HG02970 (cell line): ENCODE results near the gene ASAP2.

Experiments
- ATAC-seq: cut with Tn5 transposase; IDR thresholded peaks from one replicate; pipeline ENCODE4 v1.9.1; 2021; ENCODE audit warnings: mild to moderate bottlenecking, moderate library complexity, moderate number of reproducible peaks; ENCODE audit not compliant: unreplicated experiment, low FRiP score

Gene ASAP2

DNA sequence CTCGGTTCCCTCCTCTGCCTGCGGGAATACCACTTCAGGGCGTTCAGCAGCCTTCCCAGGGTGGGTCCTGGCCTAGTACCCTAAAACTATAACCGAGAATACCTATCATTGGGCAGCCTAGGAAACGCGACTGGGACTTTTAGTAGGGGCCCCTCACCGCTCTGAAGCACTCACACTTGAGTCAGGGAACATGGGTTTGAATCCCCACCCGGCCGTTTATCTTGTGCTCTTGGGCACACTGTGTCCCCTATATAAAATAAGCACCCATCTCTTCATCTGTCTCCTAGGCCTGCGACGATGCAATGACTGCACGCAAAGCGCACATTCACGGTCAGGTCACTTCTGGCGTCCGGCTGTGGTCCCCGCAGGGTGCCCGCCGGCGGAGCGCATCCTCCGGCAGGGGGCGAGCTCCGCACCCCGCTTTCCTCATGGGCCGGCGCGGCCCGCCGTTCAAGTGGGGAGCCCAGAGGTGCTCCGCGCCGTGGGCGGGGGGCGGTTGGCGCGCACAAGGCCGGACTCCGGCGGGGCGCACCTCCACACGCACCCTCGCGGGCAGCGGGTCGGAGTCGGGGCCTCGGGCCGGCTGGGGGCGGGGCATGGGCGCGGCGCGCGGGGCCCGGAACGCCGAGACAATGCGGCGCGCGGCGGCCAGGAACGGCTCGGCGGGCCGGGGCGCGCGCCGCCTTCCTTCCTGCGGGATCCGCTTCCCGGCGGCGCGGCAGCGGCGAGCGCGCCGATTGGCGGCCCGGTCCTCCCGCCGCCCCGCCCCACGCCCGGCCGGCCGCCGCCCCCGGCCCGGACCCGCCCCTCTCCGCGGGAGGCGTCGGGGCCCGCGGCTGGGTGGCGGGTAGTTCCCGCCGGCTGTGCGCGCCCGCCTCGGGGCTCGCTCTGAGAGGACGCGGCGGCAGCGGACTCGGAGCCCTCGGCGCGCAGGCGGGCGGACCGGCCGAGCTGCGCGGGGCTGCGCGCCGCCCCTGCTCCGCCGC, at the start of gene ASAP2:
ASAP2 (plus strand) TSS at position 850 of the 986 bp plus-strand sequence. CDS start 293 bp downstream, outside the sequence.
- ATAC-seq: peak; percentile 58

DNA sequence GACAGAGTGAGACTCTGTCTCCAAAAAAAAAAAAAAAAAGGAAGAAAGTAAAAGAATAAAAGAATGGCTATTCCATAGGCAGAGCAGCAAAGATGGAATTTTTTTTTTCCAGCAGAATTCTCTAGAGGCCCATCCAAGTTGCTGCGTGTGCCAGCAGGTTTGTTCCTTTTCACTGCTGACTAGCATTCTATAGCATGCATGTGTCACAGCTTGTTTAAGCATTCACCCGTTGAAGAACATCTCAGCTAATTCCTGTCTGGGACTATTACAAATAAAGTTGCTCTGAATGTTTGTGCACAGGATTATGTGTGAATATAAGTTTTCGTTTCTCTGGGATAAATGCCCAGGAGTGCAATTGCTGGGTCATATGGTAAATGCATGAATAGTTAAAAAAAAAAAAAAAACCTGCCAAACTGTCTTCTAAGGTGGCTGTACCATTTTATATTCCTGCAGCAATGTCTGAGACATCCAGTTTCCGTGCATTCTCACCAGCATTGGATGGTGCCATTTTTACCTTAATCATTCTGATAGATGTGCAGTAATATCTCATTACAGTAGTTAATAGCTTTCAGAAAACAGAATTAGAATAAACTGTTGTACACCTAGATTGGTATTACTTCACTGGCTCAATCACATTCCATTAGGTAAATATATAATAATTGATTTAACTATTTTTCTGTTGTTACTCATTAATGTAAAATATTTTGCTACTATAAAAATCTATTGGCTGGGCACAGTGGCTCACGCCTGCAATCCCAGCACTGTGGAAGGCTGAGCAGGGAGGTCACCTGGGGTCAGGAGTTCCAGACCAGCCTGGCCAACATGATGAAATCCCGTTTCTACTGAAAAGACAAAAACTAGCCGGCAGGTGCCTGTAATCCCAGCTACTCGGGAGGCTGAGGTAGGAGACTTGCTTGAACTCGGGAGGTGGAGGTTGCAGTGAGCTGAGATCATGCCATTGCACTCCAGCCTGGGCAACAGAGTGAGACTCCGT, 47.5 kb upstream of the ASAP2 start:
- no peak for ATAC-seq

DNA sequence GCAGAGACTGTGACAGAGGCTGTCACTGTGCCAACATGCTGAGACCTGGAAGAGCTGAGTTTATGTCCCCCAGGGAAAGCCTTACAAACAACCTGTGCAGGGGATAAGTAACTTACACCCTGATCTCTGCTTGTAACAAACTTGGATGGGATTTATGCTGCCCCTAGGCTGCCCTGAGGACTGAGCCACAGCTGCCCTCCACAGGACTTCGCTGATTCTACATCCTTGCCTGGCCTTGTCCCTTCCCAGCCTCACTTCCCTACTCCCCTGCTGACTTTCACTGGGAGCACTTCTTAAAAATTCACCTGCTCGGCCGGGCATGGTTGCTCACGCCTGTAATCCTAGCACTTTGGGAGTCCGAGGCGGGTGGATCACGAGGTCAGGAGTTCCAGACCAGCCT, 45.9 kb upstream of the ASAP2 start:
- no peak for ATAC-seq

DNA sequence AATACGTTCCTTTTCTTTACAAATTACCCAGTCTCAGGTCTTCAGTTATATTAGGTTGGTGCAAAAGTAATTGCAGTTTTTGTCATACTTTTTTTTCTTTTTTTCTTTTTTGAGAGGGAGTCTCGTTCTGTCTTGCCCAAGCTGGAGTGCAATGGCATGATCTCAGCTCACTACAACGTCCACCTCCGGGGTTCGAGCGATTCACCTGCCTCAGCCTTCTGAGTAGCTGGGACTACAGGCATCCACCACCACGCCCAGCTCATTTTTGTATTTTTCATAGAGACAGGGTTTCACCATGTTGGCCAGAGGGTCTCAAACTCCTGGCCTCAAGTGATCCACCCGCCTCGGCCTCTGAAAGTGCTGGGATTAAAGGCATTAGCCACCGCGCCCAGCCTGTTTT, 43.8 kb upstream of the ASAP2 start:
- ATAC-seq: no peak

DNA sequence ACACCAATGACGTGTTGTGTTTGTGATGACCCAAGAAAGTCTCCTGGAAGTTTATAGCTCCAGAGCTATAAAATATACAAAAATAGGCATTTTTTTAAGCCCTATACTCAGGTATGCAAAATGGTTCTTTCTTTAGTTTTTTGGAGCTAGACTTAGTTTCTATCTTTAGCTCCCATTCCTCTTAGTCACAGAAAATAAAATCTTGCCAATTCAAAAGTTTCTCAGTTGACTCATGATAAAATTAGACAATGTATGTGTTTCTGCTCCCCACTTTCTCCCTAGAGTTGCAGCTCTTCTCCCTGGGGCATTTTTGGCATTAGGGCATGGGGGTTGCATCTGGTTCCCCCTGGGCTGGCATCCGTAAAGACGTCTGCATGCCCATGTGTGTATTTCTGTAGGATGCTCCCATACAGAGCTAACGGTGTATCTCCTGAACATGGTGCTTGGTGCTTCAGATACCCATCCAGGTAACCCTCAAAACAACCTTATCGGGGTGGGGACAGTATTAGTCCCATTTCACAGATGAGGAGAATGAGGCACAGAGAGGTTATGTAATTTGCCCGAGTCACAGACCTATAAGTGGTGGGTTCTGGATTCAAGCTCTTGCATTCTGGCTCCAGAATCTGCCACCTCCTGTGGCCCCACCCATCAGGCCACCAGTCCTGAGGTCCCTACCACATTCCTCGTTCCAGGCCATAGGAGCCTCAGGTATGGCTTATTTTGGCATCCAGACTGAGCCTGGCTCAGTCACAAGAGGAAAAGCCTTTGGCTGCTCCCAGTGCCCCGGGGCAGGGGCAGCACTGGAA, 43.1 kb upstream of the ASAP2 start:
- no peak for ATAC-seq

DNA sequence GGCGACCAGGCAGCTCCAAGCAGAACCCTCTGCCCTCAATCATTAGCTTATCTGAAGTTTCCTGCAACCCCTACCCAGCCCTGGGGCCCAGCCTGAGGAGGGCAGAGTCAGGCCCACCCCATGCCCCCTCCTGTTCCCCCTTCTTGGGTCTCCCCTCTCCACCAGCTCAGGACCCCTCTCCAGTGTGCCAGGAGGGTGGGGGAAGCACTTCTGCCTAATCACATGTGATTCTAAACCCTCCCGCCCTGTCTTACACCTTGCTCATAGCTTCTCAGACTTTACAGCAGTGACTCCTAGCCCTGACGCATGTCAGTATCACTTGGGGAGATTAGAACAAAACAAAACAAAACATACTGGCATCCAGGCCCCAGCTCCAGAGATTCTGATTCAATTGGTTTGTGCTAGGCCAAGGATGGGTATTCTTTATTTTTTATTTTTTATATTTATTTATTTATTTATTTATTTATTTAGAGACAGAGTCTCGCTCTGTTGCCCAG, 42.5 kb upstream of the ASAP2 start:
- no peak for ATAC-seq

DNA sequence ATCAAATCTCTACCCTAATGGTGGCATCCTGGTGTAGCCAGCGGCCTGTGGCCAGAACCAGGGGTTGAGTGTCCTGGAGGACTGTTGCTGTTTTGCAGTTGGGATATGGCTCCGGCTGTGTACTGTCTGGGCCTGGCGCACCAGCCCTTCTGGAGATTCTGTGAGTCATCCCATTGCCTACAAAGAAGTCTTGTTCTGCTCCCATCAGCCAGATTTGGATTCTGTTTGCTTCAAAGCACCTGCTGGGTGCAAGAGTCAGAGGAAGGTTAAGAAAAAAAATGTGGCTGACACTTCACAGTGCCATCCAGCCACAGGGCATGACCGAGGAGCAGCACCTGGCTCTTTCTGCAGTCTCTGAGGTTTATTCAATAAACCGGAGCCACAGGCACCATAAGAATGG, 41.0 kb upstream of the ASAP2 start:
- no peak for ATAC-seq

DNA sequence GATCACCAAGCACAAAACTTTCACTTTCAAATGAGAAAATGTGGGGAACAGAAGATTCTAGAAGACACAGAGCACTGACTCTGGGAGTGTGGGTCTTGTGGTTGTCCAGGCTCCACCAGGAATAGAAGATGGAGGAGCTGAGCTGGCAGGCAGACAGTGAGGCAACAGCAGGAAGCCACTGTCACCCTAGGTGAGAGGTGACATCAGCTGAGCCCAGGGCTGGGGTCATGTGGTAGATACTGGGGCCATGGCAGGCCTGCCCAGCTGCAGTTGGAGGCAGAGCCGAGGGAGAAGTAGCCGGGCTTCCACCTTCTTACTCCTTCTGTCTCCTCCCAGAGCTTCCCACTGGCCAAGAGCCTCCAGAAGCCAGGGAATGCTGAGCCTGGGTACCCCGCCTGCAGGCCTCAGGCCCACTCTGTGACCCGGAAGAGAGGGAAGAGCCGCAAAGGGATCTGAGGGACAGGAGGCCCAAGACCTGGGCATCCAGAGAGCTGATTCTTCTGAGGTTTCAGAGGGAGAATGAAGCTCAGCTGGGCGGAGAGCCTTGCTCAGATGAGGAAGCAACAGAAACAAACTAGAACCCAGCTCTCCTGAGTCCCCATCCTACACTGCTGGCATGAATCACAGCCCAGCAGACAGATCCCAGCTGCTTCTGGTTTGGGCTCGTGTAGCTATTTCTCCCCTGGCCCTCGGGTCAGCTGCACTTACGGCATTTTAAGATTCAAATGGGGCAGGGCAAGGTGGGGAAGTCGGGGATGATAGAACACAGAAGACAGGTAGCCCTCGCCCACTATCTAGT, 39.8 kb upstream of the ASAP2 start:
- no peak for ATAC-seq

DNA sequence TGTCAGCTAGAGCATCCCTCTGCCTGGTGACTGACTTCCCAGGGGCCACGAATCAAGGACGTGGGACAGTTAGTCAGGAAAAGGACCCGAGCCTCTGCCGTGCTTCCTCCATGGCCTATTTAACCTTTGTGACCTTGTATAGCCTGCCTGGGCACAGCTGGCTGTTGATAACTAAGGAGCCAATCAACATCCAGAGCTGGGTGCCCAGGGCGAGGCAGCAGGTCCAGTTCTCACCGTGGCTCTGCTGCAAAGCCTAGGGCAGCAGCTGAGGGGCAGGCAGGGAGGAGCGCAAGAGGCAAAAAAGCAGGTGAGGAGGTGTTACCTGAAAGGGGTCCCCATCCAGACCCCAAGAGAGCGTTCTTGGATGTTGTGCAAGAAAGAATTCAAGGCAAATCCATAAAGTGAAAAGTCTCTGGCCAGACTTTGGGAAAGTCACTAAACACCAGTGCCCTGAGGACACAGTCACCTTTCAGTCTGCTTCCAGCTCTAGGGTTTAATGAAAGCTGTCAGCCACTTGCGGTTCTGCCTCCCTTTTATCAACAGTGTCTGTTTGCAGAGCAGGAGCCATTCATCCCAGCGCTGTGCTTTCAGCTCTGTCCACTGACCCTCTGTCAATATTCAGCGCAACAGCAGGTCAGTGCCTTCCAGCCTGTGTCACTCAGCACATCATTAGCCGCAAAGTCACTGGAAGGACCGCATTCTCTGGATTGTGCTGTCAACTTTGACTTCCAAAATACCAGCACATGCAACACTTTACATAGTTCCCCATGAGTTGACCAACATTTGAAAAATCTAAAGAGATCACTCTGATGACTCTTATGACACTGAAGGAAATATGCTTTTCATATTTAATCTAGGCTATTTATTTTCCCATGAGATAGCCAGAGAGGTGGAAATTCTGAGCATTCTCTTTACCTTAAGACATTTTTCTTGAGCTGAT, 38.6 kb upstream of the ASAP2 start:
- no peak for ATAC-seq

DNA sequence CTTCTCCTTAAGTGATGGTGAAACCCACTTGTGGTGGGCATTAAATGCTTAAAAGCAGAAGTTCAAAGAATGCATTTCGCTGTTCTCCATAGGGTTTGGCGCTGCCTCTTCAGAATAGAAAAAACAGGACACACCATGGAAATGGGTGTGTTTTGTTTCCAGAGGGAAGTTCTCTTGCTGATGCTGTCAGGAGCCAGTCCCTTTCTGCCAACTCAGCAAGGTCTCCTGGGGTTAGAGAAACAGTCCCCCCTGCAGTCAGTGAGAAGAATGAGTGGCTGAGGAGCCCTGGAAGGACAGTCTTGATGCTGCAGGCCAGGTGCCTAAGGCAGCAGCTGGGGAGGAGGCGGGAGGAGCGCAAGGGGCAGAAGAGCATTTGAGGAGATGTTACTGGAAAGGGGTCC, 37.8 kb upstream of the ASAP2 start:
- no peak for ATAC-seq

DNA sequence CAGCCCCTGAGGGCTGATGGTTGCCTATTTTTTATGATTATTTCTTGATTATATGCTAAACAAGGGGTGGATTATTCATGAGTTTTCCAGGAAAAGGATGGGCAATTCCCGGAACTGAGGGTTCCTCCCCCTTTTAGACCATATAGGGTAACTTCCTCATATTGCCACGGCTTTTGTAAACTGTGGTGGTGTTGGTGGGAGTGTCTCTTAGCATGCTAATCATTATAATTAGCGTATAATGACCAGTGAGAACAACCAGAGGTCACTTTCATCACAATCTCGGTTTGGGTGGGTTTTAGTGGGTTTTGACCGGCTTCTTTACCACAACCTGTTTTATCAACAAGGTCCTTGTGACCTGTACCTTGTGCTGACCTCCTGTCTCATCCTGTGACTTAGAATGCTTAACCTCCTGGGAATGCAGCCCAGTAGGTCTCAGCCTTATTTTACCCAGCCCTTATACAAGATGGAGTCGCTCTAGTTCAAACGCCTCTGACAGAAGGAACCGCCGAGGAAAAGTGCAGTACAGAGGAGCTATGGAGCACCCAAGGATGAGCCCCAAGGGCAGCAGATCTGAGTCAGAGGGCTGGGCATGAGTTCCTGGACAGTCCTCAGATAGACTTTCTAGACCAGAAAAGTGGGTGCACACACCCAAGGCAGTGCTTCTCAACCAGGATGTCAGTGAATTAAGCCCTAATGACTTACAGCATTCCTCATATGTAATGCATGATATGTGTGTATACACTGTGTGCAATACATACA, 37.1 kb upstream of the ASAP2 start:
- no peak for ATAC-seq

DNA sequence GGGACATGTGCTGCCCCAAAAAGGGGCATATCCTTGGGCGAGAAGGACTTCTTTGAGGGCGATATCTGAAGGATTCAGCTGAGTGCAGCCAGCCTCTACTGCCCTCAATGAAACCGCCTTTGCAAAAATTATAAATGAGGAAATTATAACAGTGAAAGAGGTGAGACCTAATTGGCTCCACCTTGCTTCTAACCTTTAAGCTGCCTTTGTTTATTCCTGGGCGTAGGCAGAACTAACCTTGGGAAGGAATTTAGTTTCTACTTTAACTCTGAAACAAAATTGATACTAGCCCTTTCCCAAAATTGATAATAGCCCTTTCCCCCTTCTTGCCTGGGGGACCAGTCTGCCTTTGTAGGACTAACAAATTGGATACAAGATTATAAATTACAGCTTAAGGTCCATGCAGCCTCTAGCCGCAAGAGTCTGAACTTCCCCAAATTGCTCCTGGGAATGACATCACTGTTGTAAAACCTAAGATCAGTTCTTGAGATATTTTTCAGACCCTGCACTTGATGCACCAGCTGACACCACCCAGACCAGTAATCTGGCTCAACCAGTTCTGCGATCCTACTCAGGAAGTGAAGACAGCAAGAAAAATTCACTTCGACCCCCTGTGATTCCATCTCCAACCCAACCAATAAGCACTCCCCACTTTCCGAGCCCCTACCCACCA, 36.0 kb upstream of the ASAP2 start:
- ATAC-seq: no peak

DNA sequence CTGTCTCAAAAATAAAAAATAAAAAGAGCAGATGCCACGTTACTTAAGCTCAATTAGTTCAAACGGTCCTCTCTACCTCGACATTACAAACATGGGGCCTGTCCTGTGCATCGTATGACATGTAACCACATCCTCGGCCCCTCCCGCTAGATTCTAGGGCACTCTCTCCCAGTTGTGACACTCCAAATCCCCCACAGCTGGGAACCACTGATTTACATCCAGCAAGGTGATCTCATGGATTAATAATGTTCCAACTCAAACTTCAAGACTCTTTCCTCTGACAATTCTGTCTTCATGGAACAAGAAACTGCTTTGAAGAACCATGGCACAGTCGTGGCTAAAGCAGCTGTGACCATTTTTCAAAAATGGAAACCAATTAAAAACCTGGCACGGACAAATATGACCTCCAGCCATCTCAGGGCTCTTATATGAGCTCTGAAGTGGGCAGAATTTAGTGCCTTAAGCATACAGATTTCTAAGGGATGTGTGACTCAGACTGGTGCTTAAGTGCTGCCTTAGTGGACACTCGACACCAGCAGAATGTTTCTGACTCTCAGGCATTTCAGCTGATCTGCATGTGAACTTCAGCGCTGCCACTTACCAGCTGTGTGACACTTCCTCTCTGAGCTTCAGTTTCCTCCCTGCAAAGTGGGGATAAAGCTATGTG, 31.7 kb upstream of the ASAP2 start:
- ATAC-seq: no peak

DNA sequence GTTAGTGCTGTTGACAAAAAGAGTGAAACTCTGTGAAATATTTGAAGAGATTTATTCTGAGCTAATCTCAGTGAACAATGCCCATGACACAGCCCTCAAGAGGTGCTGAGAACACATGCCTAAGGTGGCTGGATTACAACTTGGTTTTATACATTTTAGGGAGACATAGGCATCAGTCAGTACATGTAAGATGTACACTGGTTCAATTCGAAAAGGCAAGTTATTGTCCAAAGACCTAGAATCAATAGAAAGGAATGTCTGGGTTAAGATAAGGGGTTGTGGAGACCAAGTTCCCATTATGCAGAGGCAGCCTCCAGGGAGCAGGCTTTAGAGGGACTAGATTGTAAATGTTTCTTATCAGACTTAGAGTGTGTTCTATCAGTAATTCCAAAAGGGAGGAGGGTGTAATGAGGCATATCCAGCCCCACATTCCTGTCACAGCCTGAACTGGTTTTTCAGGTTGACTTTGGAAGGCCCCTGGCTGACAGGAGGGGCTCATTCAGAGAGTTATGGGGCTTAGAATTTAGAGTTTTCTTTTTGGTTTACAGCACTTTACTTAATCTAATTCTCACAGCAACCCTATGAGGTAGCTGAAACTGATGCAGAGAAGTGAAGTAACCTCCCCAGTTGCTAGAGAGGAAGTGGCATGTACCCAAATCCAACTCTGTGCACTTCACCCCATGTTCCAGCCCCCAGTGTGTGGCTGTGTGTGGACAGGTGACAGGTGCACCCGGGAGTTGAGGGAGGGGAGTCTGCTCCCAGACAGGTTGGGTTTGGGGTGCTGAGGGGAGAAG, 28.3 kb upstream of the ASAP2 start:
- ATAC-seq: no peak

DNA sequence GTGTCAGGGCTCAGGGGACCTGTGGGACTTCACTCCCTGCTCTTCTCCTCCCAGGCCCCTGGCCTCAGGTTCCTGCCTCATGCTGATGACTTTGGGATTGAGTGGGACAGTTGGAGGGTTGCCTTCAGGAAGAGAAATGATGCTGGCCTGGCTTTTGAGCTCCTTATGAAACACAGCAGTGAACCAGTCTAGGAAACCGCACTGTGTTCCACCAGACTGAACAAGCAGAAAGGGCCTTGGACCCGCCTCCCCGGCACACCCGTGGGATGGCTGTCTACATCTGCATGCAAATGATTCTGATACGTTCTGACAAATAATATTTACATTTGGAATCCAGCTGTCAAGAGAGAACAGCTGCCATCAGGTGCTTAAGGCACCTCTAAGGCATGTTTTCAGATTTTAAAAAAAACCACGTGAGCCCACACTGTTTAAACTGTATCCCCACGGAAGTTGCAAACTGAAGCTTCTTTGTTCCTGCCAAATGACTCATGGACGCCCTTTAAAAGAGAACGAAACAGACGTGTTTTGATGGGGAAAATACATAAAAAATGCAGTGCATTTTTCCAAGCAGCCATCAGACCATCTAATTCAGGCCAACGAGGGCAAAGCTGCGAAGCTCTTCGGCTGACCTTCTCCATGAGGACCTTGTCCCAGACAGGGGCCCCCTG, 27.6 kb upstream of the ASAP2 start:
- ATAC-seq: no peak
